ENCODE measurements around the gene CAPS.

- TF ChIP-seq CTCF (IDR thresholded peaks at IDR 0.05 in 8 of 11, conservative IDR thresholded peaks at IDR 0.05 in 3 of 11) (no peak), POLR2A (IDR thresholded peaks at IDR 0.05) (no peak), POLR2AphosphoS5 (IDR thresholded peaks at IDR 0.05) (no peak)
These were observed 19.5 kb downstream of the CAPS start for GRCh38 chr19:5933391-5934068.
